HG02763 (cell line): ENCODE results near the gene OAF.
"Not testable (repeated sequence)": the region's sequence is repeated elsewhere in the genome, so short reads cannot be mapped to it uniquely, and the experiment has no call there.

Source experiments
- ATAC-seq: cut with Tn5 transposase; IDR thresholded peaks from one replicate; pipeline ENCODE4 v1.9.1; 2021; ENCODE audit warnings: mild to moderate bottlenecking, moderate library complexity; ENCODE audit not compliant: unreplicated experiment

The OAF gene

GRCh38 chr11:120238968-120239620, 28.3 kb downstream of the OAF start:
- ATAC-seq: no peak

GRCh38 chr11:120239713-120240640, 29.1 kb downstream of the OAF start, which contains the start of gene POU2F3:
Gene POU2F3 (plus strand): TSS chr11:120240140. CDS start chr11:120240344, 204 bp downstream.
- ATAC-seq: no peak

GRCh38 chr11:120240866-120241265, 30.0 kb downstream of the OAF start:
- ATAC-seq: no peak

- no peak for ATAC-seq
Observed at GRCh38 chr11:120241277-120241676, 30.4 kb downstream of the OAF start.

GRCh38 chr11:120243221-120243620, 32.4 kb downstream of the OAF start:
- no peak for ATAC-seq

GRCh38 chr11:120244476-120245365, 33.9 kb downstream of the OAF start:
- no peak for ATAC-seq

- ATAC-seq: no peak
Observed at GRCh38 chr11:120245434-120245833, 34.6 kb downstream of the OAF start.

GRCh38 chr11:120248551-120249278, 37.9 kb downstream of the OAF start:
- peak; percentile 52 for ATAC-seq

GRCh38 chr11:120249279-120250262, 38.7 kb downstream of the OAF start:
- no peak for ATAC-seq

GRCh38 chr11:120253377-120253776, 42.5 kb downstream of the OAF start:
- not testable (repeated sequence) for ATAC-seq

- no peak for ATAC-seq
Observed at GRCh38 chr11:120254788-120255518, 44.1 kb downstream of the OAF start.

GRCh38 chr11:120255519-120255866, 44.7 kb downstream of the OAF start:
- ATAC-seq: no peak

- ATAC-seq: no peak
Observed at GRCh38 chr11:120256178-120256577, 45.3 kb downstream of the OAF start.

- ATAC-seq: no peak
Observed at GRCh38 chr11:120256779-120257178, 45.9 kb downstream of the OAF start.

- ATAC-seq: no peak
Observed at GRCh38 chr11:120257346-120257745, 46.5 kb downstream of the OAF start.

GRCh38 chr11:120258661-120259060, 47.8 kb downstream of the OAF start:
- no peak for ATAC-seq

- no peak for ATAC-seq
Observed at GRCh38 chr11:120259241-120259640, 48.4 kb downstream of the OAF start.

GRCh38 chr11:120259988-120260565, 49.2 kb downstream of the OAF start:
- ATAC-seq: no peak
